GM19455 (cell line): Measurements from ENCODE around the gene MAF.

ENCODE experiments used
- ATAC-seq: cut with Tn5 transposase; IDR thresholded peaks from one replicate; pipeline ENCODE4 v1.9.1; 2021; ENCODE audit not compliant: unreplicated experiment

The MAF gene

DNA sequence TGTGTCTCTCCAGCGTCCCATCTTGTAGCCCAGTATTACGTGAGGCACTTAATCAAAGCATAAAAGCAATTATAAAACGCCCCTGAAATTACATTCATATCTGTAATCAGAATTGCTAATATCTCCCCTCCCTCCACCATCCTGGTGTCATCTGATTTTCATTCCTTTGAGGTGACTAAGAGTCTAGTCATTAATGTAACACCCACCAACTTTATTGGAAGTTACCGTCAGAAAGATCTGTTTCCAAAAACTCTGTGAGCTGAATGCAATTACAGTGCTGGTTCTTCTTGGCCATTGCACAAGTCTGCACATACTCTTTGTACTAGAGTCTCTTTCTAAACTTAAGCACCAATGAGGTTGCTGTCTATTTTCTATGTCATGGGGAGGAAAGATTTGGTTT is 12.5 kb upstream of the MAF start:
- no peak for ATAC-seq

DNA sequence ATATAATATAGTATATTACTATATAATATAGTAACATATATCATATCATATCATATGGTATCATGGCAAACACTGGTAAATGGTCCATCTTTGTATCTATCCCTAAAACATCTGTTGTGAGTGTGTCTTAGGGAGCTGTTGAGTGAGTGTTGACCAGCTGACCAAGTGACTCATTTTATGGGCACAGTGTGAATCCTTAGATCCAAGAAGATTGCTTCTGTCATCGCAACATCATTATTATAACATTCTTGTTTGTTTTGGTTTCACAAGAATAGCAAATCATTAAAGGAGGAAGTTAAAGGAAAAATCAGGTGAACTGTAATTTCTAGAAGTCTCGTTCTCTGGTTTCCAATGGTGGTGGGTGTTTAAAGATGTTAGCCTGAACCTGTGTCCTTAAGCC is 11.7 kb upstream of the MAF start:
- ATAC-seq, result no peak

DNA sequence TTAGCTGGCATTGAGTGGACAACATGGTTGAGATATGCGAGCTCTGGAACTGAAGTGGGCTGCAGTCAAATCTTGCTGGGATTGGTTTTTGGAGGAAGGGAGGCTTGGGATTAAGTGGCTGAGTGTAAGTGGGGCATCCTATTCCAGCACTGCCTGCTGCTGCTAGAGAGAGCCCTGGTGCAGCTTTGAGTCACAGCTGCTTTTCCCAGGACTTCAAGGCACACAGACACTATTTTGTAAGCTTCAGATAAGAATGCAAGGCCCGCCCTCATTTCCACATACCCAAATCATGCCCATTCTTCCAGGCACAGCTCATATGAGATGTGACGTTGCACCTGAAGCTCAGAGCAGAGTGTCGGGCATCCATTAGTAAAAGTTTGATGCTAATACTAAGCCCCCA is 10.2 kb upstream of the MAF start:
- no peak for ATAC-seq

DNA sequence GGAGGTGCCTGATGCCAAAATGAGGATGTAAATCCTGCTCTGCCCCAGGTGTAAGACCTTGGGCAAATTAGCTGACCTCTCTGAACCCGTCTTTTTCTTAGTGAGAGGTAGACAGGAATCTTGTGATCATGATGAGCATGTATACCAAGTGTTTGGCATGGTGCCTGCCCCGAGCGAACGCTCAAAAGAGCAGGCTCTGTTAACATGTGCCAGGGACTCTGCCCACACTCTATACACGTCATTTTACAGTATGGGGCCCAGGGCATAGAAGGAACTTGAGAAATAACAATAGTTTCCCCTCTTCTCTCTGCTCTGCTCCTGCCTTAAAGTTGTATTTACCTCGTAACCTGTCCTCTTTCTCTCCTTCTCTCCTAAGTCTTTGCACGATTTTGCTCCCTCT is 9.3 kb upstream of the MAF start:
- ATAC-seq, result no peak

DNA sequence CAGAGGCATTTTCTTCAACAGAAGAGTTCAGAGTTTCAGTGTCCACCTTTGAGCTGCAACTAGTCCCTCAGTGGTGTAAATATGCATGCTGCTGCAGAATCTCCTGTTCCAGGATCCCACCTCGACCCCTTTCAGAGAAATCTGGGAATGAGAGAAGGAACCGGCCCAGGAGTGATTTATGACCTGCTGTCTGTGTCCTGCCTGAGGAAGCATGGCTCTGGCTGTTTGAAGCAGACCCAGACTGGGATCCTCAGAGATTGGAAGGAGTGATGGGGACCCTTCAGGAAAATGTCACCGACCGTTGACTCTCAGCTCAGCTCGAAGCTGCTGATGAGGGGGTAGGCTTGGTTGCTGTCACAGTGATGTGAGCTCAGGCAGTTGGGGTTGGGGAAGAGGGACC is 8.4 kb upstream of the MAF start:
- ATAC-seq, result no peak

DNA sequence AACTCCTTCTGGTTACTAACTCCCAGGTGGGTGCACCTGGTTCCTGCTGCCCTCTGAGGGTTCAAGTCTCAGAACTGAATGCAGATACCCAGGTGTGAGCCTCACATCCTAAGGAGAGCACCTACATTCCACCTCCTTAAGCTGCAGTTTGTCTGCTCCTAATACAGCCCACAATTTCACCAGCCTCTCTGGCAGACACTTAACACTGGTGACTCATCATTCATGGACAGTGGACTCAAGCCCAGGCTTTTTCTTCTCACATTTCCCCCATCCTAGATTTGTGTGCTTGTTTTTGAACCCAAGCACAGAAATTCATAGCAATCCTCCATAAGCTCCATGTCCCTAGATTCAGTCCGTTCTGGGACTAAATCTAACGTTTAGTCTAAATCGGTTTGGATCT is 7.0 kb upstream of the MAF start:
- no peak for ATAC-seq

DNA sequence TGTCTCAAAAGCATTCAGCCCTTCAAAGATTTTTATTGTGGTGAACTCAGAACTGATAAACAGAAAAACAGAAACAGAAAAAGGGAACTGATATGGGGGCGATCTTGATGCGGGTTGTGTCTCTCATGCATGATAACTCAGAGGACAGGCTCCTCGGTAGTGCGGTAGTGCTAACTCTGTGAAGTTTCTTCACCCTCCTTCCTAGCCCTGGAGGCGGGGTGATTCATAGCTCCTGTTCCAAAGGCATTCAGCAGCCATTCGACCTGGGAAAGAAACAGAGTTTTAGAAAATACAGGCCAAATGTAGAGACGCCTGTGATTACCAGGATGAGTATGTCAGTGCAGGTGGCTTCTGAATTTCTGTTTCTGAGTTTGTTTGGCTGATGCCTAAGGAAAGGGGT is 5.5 kb upstream of the MAF start:
- peak; percentile 69 for ATAC-seq

DNA sequence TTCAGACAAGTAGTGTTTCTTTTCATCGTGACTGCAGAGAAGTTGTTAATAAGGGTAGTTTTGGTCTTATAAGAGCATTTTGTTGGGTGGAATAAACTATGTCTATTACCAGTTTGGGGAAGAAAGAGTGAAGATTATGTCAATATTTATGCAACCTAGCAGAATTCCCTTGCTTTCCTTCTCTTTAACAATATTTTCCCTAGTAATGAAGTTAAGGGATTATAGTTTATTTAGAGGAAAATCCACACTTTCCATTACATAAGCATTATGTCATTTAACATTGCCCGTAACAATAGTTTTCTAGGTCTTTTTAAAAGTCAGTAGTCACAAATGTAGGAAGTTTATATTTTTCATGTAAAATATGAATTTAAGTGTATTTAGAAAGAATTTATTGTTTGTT is 2.5 kb upstream of the MAF start:
- no peak for ATAC-seq

DNA sequence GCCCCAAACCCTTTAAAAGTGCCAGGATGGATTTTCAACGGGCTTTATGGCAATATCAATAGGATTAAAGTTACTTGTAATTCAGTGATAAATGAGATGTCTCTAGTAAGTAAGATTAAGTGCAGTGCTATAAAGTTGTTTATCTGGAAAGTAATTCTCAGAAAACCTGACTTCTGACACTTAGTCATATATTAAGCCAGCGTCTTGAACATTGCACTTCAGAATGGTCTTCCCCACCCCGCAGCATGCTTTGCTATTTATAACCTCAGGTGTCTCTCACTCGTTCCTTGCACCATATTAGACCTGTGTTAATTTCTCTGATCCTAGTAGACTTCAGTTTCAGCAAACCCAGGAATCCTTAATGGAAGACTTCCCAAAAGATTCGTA is 2.1 kb upstream of the MAF start:
- no peak for ATAC-seq

DNA sequence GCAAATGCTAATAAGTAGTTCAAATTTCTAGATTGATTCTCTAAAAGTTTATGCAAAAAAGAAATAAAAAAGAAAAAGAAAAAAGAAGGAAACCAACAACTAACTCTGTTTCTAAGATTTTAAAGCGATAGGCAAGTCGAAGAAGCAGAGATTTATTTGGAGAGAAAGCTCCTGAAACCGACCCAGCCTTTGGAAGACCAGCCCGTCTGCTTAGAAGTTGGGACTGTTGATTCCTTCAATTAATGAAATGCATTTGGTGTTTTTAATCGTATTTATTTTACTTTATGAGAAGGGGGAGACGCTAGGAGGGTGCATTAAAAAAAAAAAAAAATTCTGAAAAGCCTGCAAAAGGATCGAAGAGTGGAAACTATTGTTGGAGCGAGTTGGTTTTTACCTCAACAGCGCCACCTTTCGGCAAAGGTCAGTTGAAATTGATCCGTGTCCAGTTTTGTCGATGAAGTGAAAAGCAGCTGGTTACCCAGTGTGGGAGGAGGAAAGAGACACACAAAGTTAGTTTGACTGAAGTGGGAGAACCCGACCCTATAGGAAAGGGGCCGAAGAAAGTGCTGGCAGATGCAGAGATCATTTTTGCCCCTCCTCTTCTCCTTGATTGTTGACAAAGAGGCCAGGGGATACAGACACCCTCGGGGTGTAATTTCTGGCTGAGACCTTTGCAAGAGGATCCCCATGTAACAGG is 1.5 kb upstream of the MAF start:
- ATAC-seq, result no peak

DNA sequence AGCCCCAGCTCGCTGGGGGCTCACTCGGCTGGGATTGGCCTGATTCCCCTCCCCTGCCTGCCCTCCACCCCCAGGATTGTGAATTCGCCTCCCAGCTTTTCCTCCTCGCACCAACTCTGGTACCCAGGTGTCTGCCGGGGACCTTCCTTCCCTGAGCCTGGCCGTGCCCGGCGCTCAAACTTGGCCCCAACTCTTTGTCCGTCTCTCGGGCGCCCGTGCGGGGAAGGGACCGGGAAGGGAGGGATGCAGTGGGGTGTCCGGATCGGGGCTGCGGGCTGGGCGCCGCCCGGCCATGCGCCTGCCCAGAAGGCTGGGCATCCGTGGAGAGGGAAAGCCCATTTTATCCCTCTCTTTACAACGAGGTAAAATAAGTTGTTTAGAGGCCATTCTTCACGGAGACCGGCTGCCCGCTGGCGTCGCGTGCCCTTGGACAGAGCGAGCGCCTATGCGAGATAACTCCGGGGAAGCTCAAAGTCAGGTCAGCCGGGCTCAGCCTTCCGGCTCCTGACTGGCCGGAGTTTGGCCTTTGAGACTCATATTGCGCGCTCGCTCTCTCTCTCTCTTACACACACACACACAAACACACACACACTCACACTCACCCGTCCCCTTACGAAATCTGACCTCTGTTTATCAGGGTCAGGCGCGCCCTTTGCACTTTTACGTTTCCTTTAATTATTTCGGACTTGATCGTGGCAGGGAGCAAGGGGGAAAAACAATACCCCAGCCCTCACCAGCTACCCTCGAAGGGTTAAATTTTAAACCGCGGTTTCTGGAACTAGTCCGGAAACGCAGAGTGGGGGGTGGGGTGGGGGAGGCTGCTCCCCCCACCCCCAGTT is 774 bp upstream of the MAF start:
- no peak for ATAC-seq

DNA sequence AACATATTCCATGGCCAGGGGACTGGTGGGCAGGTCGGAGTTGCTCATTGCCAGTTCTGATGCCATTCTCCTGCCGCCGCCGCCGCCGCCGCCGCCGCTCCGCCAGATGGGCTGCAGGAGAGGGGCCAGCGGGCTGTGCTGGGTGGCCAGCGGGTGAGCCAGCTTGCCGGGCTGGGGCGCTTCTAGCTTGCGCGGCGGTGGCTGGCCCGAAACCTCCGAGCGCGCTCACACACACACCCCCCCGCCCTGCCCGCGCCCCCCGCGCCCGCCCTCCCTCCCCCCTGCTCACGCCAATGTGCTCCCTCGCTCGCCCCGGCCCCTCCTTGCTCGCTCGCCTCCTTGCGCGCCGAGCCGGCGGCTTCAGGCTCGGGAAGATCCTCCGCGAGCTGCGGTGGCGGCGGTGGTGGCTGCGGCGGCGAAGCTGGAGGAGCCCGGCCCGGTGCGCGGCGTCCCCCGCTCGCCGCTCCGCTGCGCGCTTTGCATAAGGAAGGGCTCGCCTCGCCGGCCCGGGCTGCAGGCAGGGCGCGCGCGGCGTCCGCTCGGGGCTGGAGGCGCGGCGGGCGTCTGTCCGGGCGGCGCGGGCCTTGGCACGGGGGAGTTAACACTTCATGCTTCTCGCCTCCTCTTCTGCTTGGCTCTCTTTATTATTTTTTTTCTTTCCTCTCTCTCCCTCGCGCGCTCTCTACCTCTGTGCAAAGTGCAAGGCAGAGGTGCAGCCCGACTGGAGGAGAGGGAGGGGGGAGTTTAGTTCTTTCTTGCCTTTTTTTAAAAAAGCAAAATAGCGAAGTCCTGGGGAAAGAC is 500 bp downstream of the MAF start:
- peak; percentile 54 for ATAC-seq

DNA sequence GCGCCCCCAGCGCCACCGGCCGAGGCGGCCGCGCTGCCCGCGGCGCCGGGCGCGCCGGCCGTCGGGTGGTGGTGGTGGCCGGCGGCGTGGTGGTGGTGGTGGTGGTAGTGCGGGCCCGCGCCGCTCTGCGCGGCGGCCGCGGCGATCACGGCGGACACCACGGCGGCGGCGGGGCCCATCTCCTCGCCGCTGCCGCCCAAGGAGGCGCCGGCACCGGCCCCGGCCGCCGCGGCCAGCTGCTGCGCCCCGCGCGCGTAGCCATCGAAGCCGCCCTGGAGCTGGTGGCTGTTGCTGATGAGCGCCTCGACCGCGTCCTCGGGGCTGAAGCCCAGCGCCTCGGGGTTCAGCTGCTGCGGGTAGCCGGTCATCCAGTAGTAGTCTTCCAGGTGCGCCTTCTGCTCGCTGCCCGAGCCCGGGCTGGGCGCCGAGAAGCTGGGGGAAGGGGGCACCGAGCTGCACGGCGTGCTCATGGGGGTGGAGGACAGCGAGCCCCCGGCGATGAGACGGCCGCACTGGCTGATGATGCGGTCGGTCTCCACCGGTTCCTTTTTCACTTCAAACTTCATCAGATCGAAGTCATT is 1.2 kb downstream of the MAF start:
- no peak for ATAC-seq

DNA sequence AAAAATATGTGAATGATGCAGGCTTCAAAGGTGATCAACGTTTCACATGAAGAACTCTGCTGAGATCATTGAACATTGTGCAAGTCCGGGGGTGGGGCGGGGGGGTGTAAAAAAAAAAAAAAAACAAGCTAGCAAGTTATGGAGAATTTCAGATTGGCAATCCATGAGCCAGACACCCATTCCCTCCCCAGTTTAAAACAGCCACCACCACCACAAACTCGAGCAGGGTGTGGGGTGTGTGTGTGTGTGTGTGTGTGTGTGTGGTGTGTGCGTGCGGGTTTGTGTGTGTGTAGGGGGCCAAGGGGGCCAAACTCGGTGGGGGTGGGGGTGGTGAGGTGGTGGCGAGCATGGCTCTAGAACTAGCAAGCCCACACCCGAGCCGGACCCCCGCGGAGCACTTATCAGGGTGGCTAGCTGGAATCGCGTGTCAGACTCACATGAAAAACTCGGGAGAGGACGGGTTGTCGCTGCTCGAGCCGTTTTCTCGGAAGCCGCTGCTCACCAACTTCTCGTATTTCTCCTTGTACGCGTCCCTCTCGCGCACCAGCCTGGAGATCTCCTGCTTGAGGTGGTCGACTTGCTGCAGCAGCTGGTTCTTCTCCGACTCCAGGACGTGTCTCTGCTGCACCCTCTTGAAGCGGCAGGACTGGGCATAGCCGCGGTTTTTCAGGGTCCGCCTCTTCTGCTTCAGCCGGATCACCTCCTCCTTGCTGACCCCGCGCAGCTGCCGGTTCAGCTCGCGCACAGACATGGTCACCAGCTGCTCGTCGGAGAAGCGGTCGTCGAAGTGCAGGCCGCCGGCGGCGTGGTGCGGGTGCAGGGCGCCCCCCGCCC is 2.0 kb downstream of the MAF start:
- ATAC-seq, result no peak

DNA sequence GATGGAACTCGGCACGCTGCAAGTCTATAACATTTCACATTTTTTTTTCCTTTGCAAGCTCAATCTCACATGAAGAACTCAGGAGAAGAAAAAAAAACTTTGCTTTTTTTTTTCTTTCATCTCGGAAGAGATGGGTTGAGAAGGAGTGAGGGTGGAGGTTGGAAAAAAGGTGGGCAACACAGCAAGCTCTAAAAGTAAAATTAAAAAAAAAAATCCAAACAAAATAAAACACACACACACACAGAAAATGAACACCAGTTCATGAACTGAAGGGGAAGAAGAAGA is 2.5 kb downstream of the MAF start:
- ATAC-seq, result no peak

DNA sequence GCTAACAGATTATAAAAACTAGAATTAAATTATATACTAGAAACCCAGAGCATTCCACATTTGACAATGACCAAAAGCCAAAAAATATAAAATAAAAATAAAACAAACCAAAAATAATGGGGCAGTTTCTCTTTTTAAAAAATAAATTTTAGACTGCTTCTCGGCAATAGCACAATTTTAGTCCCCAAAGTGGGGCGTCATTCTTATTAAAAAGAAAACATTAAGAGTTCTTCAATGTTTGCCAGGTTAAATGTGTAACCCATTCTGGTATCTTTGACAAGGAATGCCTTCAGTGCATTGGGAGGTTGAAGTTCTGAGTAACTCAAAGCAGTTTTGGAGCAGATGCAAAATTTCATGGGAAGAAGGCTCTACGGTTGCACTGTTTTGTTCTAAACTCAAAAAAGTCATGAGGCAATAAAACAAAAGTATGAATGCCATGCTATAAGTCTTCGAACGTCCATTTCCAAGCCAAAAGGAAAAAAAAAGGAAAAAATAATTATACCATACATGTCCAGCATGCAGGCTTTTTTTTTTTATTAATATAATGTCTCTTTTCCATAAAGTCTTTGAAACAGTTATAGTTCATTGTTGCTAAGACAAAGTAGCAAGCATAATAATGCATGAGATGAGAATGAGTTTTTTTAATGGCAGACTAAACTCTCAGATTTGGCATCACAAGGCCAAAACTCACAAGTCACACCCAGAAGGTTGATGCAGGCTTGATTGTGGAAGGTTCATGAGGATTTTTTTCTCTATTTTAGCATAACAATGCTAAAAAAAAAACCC is 3.1 kb downstream of the MAF start:
- no peak for ATAC-seq

DNA sequence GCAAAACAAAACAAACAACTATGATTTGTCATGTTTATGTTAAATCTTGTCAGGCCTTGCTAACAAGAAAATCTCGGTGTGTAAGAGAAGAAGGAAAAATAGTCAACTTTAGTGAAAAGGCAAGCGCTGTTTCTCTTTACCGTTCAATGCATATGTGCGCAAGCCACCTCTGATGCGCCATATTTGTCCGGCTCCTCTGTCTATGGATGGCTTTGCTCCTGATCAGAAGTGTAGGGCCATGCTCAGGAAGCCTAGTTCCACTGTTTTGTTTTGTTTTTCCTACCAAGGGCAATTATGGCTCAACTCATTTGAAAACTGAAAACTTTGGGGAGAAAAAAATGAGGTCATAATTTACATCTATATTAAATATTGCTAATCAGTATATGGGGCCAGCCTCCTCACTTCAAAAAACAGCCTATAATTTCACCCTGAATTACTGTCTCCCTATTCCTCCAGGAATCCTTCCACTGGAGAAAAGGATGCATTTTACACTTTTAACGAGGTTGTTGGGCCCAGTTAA is 4.5 kb downstream of the MAF start:
- no peak for ATAC-seq

DNA sequence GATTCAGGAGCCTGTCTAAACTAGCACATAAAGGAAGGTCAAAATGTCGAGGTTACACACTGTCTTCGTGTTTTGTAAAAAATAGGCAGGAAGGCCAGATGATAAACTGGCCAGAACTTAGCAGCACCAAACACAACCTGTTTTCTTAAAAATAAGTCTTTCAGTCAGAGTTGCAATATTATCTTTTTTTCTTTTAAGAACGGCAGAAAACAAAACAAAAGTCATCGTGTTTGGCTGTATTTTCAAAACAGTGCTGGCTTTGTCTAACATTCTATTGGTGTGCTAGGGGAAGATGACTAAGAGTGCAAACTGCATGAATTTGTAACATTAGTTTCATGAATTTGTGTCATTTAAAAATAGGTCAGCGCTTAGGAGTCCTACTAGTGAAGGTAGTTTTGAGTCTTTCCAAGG is 5.3 kb downstream of the MAF start:
- no peak for ATAC-seq

DNA sequence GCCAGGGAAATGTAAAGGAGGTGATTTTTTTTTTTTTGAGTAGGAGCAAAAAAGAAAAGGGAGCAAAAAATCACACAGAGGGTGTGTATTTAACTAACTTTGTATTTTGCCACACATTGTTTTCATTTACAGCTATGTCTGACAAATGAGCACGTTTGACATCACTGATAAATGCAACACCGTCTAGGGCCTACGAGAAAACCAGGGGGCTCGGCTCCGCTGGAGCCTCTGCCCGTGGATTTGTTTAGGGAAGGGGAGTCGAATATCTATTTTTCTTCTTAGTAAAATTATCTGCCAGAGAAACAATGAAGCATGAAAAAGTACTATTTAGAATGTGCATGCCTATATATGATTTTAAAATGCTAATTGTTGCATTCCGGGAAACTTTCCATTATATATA is 6.8 kb downstream of the MAF start:
- ATAC-seq, result no peak

DNA sequence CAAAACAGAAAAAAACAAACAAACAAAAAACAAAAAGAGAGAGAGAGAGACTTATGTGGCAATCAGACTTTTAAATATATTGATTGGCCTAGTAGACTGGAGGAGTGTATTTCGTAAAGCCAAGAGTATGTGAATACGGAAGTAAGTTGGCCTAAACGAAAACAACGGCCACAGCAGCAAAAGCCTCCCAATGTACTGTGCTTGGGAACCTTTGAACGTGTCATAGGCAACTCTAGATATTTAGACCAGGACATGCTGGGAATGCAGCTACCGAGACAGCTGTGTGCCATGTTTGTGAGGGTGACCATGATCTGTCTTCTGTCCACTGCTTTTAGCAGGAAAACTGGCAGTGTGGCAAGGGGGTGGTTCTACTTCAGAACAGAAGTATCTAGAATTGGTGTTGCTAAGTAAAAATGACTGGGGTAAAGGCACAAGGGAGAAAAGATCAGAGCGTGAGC is 7.4 kb downstream of the MAF start:
- ATAC-seq, result no peak
